ENCODE results near the gene SLC12A3.

Gene SLC12A3

GRCh38 chr16:56948234-56948633 lies 83.2 kb downstream of the SLC12A3 start:
- in situ Hi-C loops (cut with HindIII; ENCODE audit: low sequenced_read_pairs): no loop called here
- DNase-seq (ENCODE audit: low read depth): no peak
- H3K4me3 ChIP-seq (ENCODE audit: low read depth, low read length): no peak overlapping the region
- no peak for TF ChIP-seq CTCF (IDR thresholded peaks at IDR 0.05; ENCODE audit: low read depth, low read length, missing control alignments)

- no peak for DNase-seq (ENCODE audit: low read depth)
- in situ Hi-C loops (cut with HindIII; ENCODE audit: low sequenced_read_pairs): loop anchor here (5.0 kb wide), 1 partner anchor 77 kb away; no protein-coding TSS in a partner anchor
- H3K4me3 ChIP-seq (ENCODE audit: low read depth, low read length): no peak overlapping the region
- TF ChIP-seq CTCF (IDR thresholded peaks at IDR 0.05; ENCODE audit: low read depth, low read length, missing control alignments): no peak
Measured at GRCh38 chr16:56950051-56950450, 85.0 kb downstream of the SLC12A3 start.

- in situ Hi-C loops (cut with HindIII; ENCODE audit: low sequenced_read_pairs): loop anchor here (5.0 kb wide), 1 partner anchor 77 kb away; no protein-coding TSS in a partner anchor
- no peak overlapping the region for H3K4me3 ChIP-seq (ENCODE audit: low read depth, low read length)
- no peak for DNase-seq (ENCODE audit: low read depth)
- TF ChIP-seq CTCF (IDR thresholded peaks at IDR 0.05; ENCODE audit: low read depth, low read length, missing control alignments): no peak
Measured at GRCh38 chr16:56950455-56950854, 85.4 kb downstream of the SLC12A3 start.

GRCh38 chr16:56950881-56951771 lies 86.1 kb downstream of the SLC12A3 start:
- no peak for DNase-seq (ENCODE audit: low read depth)
- in situ Hi-C loops (cut with HindIII; ENCODE audit: low sequenced_read_pairs): loop anchor here (5.0 kb wide), 1 partner anchor 76 kb away; no protein-coding TSS in a partner anchor

GRCh38 chr16:56953006-56953405 lies 88.0 kb downstream of the SLC12A3 start:
- in situ Hi-C loops (cut with HindIII; ENCODE audit: low sequenced_read_pairs): loop anchor here (5.0 kb wide), 1 partner anchor 74 kb away; no protein-coding TSS in a partner anchor
- no peak for TF ChIP-seq CTCF (IDR thresholded peaks at IDR 0.05; ENCODE audit: low read depth, low read length, missing control alignments)
- DNase-seq (ENCODE audit: low read depth): no peak
- no peak overlapping the region for H3K4me3 ChIP-seq (ENCODE audit: low read depth, low read length)

More at GRCh38 chr16:56950881-56951771, 86.1 kb downstream of the SLC12A3 start:
- peak; percentile 71 for TF ChIP-seq CTCF (IDR thresholded peaks at IDR 0.05; ENCODE audit: low read depth, low read length, missing control alignments)
- no peak overlapping the region for H3K4me3 ChIP-seq (ENCODE audit: low read depth, low read length)

GRCh38 chr16:56956076-56956475 lies 91.1 kb downstream of the SLC12A3 start:
- DNase-seq (ENCODE audit: low read depth): no peak
- no peak overlapping the region for H3K4me3 ChIP-seq (ENCODE audit: low read depth, low read length)
- no peak for TF ChIP-seq CTCF (IDR thresholded peaks at IDR 0.05; ENCODE audit: low read depth, low read length, missing control alignments)
- in situ Hi-C loops (cut with HindIII; ENCODE audit: low sequenced_read_pairs): no loop called here

Measured in astrocyte of the cerebellum (primary cell).